C4-2B (cell line): Measurements from ENCODE around the gene MSRB2.

Experiments
- ZFX ChIP-seq: fragments of 450-650 bp; IDR thresholded peaks from 2 replicates; pipeline ENCODE4 v1.6.1; 2017
- TF ChIP-seq, protein P1 (sequence below): fragments of 450-650 bp; conservative IDR thresholded peaks from 2 replicates; pipeline ENCODE4 v1.5.1; 2017; ENCODE audit warnings: mild to moderate bottlenecking

DNA sequence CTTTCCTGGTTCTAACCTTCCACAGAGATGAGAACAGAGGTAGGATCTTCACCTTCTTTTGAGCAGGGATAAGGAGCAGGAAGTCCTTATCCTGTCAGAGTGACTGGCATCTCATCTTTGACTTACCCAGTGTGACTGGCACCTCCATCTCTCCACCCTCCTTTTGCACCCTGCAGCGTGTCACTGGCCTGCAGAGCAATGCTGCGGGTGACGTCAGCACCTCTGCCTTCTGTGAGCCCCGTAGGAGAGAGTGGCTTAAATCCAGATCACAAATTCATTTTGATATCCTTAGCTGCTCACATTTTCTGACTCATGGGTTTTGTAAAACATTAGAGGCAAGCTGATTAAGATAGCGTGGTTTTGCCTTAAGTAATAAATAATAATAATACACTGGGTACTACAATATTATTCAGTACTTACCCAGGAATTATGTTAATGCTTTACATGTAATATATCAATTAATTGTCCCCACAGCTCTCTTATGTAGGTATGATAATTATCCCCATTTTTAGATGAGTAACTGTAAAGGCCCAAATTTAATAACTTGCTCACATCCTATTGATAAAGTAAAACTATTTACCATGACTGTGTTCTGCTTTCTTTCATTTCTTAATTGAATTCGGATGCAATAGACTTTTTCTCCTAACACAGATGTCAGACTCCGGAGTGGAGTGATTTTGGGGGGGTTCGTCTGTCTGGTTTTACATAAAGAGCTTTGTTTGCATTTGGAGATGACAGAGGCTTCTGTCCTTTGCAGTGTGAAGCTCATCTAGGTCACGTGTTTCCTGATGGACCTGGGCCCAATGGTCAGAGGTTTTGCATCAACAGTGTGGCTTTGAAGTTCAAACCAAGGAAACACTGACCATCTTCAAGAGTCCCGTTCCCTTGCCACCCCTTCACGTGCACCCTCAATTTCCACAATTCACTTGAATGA, 24.9 kb downstream of the MSRB2 start:
- TF ChIP-seq, protein P1, sequence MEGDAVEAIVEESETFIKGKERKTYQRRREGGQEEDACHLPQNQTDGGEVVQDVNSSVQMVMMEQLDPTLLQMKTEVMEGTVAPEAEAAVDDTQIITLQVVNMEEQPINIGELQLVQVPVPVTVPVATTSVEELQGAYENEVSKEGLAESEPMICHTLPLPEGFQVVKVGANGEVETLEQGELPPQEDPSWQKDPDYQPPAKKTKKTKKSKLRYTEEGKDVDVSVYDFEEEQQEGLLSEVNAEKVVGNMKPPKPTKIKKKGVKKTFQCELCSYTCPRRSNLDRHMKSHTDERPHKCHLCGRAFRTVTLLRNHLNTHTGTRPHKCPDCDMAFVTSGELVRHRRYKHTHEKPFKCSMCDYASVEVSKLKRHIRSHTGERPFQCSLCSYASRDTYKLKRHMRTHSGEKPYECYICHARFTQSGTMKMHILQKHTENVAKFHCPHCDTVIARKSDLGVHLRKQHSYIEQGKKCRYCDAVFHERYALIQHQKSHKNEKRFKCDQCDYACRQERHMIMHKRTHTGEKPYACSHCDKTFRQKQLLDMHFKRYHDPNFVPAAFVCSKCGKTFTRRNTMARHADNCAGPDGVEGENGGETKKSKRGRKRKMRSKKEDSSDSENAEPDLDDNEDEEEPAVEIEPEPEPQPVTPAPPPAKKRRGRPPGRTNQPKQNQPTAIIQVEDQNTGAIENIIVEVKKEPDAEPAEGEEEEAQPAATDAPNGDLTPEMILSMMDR, result no peak
- no peak for TF ChIP-seq ZFX
